Fibroblast of pulmonary artery (primary cell): ENCODE data around the gene SUPT3H.

Experiments used
- DNase-seq: peaks from one replicate; pipeline ENCODE4 v3.0.0-alpha.2; 2010; ENCODE audit warnings: low read depth
- H3K4me3 ChIP-seq: replicated peaks from 2 replicates; pipeline ENCODE4 v1.5.1; 2011; ENCODE audit warnings: low read depth, mild to moderate bottlenecking, control low read depth, low read length, moderate library complexity
- TF ChIP-seq, protein P1 (sequence below): IDR thresholded peaks from 2 replicates; pipeline ENCODE4 v1.5.1; 2011; ENCODE audit warnings: mild to moderate bottlenecking, control low read depth, low read length, inconsistent platforms; ENCODE audit errors: missing control alignments

Gene SUPT3H

DNA sequence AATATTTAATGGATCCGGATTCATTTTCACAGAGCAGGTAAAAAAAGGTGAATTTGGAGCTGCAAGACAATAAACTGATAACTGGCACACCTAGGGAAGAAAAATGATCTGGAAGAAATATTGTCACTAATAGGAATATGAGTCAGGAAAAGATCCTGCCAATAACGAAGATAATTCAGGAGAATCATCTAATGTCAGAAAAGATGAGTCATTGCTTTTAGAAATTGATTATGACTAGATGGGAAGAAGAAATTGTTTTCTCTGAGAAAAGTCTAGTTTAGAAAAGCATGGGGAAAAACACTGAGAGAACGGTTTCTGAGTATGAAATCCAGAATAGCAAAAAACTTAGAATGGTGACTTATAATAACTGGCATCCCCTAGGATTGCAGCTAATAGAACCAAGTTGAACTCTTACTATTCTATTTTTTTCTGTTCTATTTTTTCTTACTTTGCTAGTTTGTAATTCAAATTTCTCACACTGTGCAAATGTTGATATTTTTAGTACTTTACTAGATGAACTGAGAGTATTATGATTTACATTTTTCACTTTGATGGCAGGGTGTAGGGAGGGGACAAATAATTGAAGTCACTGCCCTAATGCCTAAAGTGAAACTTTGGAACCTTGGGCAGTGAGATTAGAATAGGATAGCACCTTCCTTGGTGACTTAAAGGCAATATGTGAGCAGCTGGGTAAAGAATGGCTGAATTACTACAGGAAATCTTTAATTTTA is 38.2 kb upstream of the SUPT3H start:
- TF ChIP-seq, protein P1, sequence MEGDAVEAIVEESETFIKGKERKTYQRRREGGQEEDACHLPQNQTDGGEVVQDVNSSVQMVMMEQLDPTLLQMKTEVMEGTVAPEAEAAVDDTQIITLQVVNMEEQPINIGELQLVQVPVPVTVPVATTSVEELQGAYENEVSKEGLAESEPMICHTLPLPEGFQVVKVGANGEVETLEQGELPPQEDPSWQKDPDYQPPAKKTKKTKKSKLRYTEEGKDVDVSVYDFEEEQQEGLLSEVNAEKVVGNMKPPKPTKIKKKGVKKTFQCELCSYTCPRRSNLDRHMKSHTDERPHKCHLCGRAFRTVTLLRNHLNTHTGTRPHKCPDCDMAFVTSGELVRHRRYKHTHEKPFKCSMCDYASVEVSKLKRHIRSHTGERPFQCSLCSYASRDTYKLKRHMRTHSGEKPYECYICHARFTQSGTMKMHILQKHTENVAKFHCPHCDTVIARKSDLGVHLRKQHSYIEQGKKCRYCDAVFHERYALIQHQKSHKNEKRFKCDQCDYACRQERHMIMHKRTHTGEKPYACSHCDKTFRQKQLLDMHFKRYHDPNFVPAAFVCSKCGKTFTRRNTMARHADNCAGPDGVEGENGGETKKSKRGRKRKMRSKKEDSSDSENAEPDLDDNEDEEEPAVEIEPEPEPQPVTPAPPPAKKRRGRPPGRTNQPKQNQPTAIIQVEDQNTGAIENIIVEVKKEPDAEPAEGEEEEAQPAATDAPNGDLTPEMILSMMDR: no peak
- no peak for DNase-seq
- H3K4me3 ChIP-seq: no peak overlapping the region

GRCh38 chr6:45415315-45415714 is 37.6 kb upstream of the SUPT3H start:
- no peak for DNase-seq
- TF ChIP-seq, protein P1: no peak
- no peak overlapping the region for H3K4me3 ChIP-seq

GRCh38 chr6:45411959-45412358 is 34.2 kb upstream of the SUPT3H start:
- no peak overlapping the region for H3K4me3 ChIP-seq
- DNase-seq: no peak
- TF ChIP-seq, protein P1: no peak

DNA sequence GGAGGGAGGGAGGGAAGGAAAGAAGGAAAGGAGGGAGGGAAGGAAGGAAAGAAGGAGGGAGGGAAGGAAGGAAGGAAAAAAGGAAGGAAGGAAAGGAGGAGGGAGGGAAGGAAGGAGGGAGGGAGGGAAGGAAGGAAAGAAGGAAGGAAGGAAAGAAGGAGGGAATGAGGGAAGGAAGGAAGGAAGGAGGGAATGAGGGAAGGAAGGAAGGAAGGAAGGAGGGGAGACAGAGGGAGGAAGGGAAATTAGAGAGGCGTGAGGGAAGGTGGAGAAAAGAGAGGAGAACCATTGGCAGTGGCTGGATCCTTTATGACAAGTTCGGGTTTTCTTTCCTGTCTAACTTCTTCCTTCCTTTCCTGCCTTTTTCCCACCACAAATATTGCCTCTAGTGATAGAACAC is 22.3 kb upstream of the SUPT3H start:
- H3K4me3 ChIP-seq: no peak overlapping the region
- TF ChIP-seq, protein P1: no peak

DNA sequence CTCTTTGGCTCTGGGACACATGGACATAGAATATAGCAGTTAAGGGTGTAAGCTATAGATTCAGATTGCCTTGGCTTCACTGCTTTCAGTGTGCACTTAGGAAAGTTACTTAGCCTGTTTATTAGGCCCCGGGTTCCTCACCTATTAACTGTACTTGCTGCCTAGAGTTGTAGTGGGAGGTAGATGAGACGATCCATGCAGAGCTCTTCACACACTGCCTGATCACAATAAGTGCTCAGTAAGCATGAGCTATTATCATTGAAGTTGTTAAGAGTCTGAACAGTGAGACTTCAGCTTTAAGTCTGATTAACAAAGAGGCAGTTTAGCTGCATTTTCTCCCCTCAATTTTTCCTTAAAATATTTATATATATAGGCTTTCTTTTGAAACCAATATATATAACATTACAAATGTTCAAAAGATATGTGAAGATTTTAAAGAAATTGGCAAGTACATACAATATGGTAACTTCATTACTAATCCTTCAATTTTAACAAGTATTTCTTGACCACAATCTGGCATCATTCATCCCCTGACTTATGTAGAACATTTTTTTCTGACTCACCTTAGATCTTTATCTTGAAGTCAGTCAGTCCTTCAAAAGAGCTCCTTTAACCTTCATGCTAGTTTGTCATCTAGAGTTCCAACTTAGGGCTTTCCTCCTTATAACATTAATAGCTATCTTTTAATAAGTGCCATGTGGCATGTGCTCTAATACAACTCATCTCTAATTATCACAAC is 20.5 kb upstream of the SUPT3H start:
- no peak overlapping the region for H3K4me3 ChIP-seq
- TF ChIP-seq, protein P1: no peak
- DNase-seq: no peak

More for the DNA sequence above, 22.3 kb upstream of the SUPT3H start:
- no peak for DNase-seq

DNA sequence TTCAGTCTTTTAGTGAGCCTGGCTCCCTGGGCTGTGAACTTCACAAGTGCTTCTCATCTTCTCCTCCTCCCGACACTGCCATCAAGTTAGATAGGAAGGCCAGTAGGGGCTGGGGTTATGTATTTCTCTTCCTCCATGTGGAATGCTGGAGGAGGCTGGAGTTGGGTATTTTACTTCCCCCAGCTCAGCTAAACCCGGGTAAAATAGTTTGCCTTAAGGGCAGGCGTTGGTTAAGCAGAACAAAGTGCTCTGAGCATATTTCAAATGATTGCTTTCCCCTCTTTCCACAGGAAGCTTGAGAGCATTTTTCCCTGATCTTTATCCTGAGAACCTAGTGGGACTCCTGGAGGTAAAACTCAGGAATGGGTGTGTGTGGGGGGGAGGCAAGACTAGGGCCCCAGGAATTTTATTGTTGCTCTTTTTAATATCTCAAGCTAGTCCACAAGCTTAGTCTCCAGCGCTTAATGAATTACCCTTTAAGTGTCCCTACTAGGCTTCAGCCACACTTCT is 16.9 kb upstream of the SUPT3H start:
- H3K4me3 ChIP-seq: no peak overlapping the region
- TF ChIP-seq, protein P1: no peak
- DNase-seq: no peak
